Kidney tubule cell (primary cell): ENCODE measurements around the gene TMEM254.
"Not testable (repeated sequence)": the region's sequence is repeated elsewhere in the genome, so short reads cannot be mapped to it uniquely, and the experiment has no call there.

Source experiments
- DNase-seq: peaks from one replicate; pipeline ENCODE4 v3.0.0-alpha.2; 2018; ENCODE audit warnings: low spot score

The TMEM254 gene, protein sequence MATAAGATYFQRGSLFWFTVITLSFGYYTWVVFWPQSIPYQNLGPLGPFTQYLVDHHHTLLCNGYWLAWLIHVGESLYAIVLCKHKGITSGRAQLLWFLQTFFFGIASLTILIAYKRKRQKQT

GRCh38 chr10:80078448-80079311, at the start of gene TMEM254:
Gene TMEM254 (plus strand): TSS chr10:80078665. CDS start chr10:80078700, 35 bp downstream.
- peak; percentile 90 for DNase-seq

- DNase-seq: not testable (repeated sequence)
These were observed 49.3 kb upstream of the TMEM254 start for GRCh38 chr10:80029205-80029604.

DNA sequence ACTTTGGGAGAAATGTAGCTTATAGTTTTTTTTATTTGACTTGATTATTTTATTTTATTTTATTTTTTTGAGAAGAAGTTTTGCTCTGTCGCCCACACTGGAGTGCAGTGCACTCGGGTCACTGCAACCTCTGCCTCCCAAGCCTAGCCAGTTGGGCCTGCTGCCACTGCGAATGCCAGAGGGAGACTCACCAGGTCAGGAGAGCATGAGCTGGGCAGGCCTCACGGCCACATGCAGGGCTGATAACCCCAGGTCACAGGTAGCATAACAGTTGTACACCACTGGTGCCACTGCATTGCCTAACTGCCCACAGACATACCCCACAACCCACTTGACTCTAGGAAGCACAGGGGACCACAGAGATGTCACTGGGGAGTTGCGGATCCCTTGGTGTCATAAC, 48.6 kb upstream of the TMEM254 start:
- DNase-seq: not testable (repeated sequence)

GRCh38 chr10:80032503-80032902, 46.0 kb upstream of the TMEM254 start:
- no peak for DNase-seq

GRCh38 chr10:80034766-80035165, 43.7 kb upstream of the TMEM254 start:
- DNase-seq: not testable (repeated sequence)

DNA sequence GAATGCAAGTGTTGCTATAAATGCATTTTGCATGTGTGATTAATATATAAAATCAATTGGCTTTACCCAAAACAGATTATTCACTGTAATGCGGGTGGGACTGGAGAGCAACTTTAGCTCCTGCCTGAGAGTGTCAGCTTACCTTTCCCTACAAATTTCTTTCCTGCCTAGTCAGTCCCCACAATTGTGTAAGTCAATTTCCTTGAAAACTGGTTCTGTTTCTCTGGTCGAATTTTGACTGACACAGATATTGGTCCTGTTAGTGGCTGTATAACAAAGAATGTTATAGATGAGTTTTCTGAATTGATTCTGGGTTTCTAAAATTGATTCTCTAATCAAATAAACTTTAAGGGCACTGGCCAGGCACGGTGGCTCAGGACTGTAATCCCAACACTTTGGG, 43.0 kb upstream of the TMEM254 start:
- DNase-seq: not testable (repeated sequence)

DNA sequence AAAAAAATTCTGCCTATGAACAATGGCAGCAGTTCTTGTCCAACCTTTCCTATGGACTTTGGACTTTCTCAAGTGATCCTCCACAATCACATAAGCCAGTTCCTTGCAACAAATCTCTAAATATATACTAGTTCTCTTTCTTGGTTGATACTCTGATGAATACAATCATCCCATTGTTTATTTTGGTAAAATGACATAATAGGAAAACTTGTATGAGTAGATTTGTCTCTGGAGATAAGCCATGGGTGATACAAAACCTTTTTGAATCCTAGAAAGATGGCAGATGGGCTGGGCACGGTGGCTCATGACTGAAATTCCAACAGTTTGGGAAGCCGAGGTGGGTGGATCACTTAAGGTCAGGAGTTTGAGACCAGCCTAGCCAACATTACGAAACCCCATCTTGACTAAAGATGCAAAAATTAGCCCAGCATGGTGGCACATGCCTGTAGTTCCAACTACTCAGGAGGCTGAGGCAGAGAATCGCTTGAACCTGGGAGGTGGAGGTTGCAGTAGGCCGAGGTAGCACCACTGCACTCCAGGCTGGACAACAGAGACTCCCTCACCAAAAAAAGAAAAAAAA, 41.5 kb upstream of the TMEM254 start:
- not testable (repeated sequence) for DNase-seq

DNA sequence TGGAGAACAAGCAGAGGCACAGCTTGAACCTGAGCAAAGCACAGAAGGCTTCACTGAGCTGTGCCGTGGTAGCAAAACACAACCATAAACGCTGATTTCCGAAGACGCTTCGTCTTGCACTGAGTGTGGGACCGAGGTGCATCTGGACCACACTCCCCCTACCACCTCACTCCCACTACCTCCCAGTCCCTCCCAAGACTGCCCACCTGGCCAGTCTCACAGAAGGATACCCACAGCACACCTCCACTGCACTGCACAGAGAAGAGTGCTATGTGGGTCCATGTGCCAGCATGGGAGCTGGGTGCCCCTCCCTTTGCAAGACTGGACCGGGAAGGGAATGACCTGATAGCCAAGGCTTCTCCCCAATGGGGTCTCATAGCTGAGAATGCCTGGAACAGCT, 40.2 kb upstream of the TMEM254 start:
- not testable (repeated sequence) for DNase-seq

DNA sequence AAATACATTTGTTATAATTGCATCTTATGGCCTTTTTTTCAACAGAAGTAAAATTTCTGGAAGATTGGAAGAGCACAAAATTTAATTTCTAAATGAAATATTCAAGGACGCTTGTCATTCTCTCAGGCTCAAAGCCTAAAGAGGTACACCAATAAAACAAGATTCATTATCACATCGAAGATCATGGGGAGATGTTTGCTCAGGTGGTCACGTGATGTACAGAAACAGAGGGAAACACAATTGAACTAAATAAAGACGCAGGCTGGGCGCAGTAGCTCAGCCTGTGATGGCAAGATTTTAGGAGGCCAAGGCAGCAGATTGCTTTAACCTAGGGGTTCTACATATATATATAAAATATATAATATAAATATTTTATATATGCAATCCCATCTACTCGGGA, 37.3 kb upstream of the TMEM254 start:
- DNase-seq: no peak

- not testable (repeated sequence) for DNase-seq
These were observed 33.5 kb upstream of the TMEM254 start for GRCh38 chr10:80044935-80045334.

GRCh38 chr10:80046629-80047441, 31.6 kb upstream of the TMEM254 start:
- peak; percentile 72 for DNase-seq

GRCh38 chr10:80050752-80051151, 27.7 kb upstream of the TMEM254 start:
- DNase-seq: no peak

DNA sequence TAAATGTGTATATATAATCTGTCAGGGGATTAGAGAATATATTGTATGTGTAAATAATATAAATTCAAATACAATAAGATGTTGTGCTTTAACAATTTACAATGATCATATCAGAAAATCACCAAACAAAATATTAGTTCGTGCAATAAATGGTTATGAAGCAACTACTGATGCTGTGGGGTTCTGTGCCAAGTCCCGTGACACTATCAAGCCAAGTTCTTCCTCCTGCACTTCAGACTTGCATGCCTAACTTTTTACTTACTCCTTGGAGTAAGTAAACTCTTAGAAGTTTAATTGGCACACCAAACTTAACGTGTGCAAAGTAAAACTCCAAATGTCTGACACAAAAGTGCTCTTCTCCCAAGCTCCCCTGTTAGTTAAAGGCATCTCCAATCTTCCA, 26.5 kb upstream of the TMEM254 start:
- DNase-seq: no peak

DNA sequence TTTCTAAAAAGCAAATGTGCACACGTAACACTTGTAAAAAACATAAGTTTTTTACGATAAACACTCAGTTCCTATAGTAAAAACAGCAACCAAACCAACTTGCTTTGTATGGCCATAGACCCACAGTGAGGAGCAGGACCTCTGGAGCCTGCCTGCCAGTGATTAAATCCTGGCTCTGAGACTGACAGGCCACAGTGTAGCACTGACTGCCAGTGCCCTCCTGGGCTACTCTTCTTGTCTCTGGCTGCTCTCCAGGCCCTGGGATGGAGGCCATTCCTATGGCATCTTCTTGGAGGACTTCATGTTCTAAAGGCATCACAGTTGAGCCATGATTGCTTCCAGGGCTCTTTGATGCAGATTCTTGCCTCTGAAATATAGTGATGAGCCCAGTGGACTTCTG, 22.7 kb upstream of the TMEM254 start:
- no peak for DNase-seq

DNA sequence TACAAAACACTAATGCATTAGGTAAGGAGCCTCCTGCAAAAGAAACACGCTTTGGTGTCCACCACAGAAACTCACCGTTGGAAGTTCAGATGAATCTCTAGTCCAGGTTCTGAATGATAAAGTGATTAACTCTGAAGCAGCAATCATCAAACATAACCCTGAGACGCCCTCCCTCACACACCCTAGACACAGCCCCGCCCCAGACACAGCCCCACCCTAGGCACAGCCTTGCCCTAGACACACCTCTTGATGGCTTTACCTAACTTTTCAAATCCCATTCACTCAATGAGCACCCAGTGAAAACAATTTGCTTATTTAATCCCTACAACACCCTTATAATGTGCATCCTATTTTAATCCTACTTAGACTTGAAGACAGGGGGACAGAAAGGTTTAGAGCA, 21.3 kb upstream of the TMEM254 start:
- no peak for DNase-seq

- DNase-seq: no peak
These were observed 14.2 kb upstream of the TMEM254 start for GRCh38 chr10:80064120-80064886.

DNA sequence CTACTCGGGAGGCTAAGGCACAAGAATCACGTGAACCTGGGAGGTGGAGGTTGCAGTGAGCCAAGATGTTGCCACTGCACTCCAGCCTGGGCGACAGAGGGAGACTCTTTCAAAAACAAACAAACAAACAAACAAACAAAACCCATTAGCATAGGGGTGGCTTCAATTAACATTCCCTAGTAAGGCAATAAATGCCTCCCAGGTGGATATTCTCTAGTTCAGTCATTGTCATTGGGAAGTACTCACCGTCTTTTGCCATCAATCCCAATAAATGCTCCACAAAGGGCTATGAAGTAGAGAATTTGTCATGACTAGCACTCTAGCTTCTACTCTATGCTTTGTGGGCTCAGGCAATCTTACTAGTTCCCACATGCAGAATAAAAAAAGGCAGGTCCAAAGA, 11.7 kb upstream of the TMEM254 start:
- no peak for DNase-seq

DNA sequence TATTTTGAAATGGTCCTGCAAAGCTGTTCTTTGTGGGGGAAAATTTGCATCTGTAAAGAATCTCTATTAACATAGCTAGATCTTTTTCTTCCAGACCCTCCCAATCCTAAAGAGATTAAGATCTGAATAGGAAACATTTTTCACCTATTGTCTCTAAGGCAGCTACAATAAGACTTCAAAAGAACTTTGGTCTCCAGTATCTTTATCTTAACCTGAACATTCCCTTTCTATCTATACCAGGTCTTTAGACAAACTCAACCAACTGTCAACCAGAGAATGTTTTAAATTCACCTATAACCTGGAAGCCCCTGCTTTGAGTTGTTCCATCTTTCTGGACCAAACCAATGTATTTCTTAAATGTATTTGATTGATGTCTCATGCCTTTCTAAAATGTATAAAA, 10.6 kb upstream of the TMEM254 start:
- DNase-seq: not testable (repeated sequence)

GRCh38 chr10:80068270-80068669, 10.2 kb upstream of the TMEM254 start:
- DNase-seq: no peak

GRCh38 chr10:80070057-80070456, 8.4 kb upstream of the TMEM254 start:
- no peak for DNase-seq

DNA sequence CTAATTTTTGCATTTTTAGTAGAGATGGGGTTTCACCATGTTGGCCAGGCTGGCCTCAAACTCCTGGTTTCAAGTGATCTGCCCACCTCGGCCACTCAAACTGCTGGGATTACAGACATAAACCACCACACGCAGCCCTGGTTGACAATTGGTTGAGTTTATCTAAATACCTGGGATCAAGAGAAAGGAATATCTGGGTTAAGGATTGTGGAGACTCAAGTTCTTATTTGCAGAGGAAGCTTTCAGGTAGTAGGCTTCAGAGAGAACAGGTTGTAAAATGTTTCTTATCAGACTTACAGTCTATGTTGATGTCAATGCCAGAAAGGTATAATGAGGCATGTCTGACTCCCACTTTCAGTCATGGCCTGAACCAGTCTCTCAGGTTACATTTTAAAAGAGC, 5.9 kb upstream of the TMEM254 start:
- no peak for DNase-seq

DNA sequence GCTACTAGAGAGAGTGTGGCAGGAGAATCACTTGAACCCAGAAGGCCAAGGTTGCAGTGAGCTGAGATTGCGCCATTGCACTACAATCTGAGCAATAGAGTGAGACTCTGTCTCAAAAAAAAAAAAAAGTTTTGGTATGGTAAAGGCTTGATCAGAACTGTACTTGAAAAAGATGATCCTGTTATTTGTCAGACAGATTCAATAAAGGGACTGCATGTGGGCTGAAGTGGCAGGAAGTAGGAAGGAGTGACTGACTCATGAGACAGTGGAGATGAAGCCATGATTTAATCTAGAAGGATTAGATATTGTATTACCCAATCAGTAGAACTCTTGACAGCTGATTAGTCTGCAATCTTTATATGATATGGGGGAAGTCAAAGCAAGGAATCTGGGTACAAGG, 2.7 kb upstream of the TMEM254 start:
- DNase-seq: peak; percentile 46
